A549 treated with Hydrocortisone at 1 μM for 4 hours (cell line): ENCODE measurements around the gene CYP2B6. TPM values are rescaled to one million over a fixed set of nuclear protein-coding genes. Genes with fewer than 3 reads are reported as not detected.

Experiments used
- total RNA-seq: library from RNA; stranded (reverse); fragments of 200-300 nt; extraction: Qiagen RNA extraction; gene quantifications from 5 replicates; pipeline ENCODE4 v1.2.3, GENCODE V29; 2022

Gene CYP2B6
- 0.03 TPM in 1 of 5 replicates, not detected in the others for total RNA-seq

DNA sequence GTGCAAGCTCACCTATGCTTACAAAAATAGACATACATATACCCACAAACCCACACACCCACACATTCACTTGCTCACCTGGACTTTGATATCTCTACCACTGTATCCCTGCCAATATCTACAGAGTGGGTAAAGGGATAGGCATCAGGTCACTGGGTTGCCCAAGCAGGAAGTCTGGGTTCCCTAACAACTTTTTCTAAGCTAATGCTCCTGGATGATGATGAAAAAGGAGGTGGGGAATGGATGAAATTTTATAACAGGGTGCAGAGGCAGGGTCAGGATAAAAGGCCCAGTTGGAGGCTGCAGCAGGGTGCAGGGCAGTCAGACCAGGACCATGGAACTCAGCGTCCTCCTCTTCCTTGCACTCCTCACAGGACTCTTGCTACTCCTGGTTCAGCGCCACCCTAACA, at the start of gene CYP2B6:
Gene CYP2B6 (plus strand): TSS at position 311 of the 410 bp plus-strand sequence. CDS start 24 bp downstream, at position 335.

Other genes with a start within 250 kb of the CYP2B6 start
- 17.5 to 19.9 TPM (median 18.5 TPM) in 5 replicates for gene ACTMAP, start 240.8 kb upstream of the CYP2B6 start, total RNA-seq
- 145 to 182 TPM (median 154 TPM) in 5 replicates for gene SNRPA, start 240.1 kb upstream of the CYP2B6 start, total RNA-seq
- not detected in 5 replicates for gene MIA, start 215.8 kb upstream of the CYP2B6 start, total RNA-seq
- 14.0 to 20.1 TPM (median 17.1 TPM) in 5 replicates for gene RAB4B, start 213.0 kb upstream of the CYP2B6 start, total RNA-seq
- gene EGLN2, start 192.1 kb upstream of the CYP2B6 start, total RNA-seq, result 85.4 to 95.3 TPM (median 93.9 TPM) in 5 replicates
- gene CYP2A6, start 140.8 kb upstream of the CYP2B6 start, total RNA-seq, result 0.08 TPM in 1 of 5 replicates, not detected in the others
- gene CYP2A7, start 109.1 kb upstream of the CYP2B6 start, total RNA-seq, result not detected in 5 replicates
- not detected in 5 replicates for gene CYP2A13, start 97.2 kb downstream of the CYP2B6 start, total RNA-seq
- not detected in 5 replicates for gene CYP2F1, start 123.2 kb downstream of the CYP2B6 start, total RNA-seq
- gene CYP2S1, start 201.9 kb downstream of the CYP2B6 start, total RNA-seq, result 19.2 to 22.5 TPM (median 19.7 TPM) in 5 replicates
- 93.5 to 121 TPM (median 96.9 TPM) in 5 replicates for gene AXL, start 227.9 kb downstream of the CYP2B6 start, total RNA-seq